A549 (cell line): ENCODE data around the gene XYLB. TPM values are rescaled to one million over a fixed set of nuclear protein-coding genes. Genes with fewer than 3 reads are reported as not detected.

ENCODE experiments used
- ATAC-seq, 2 experiments: fragments of 200-7000 bp in 1 of 2; fragments of >200 bp in 1 of 2; cut with Nextera tagmentation in 1 of 2; cut with Tn5 transposase in 1 of 2; 3 replicates each; pipeline versions ENCODE4 v1.8.0 to v1.9.1; 2018 to 2020; ENCODE audit warnings: mild to moderate bottlenecking in 1 of 2, moderate library complexity in 1 of 2
- CTCF ChIA-PET: fragments of 300-600 bp; sonication (Branson Sonifier 250); formaldehyde crosslinking; extraction: SDS; loops from one replicate; lab custom pipeline; 2021; ENCODE audit warnings: antibody characterized with exemption, inconsistent platforms; lab: Yijun Ruan, JAX
- POLR2A ChIA-PET: fragments of 350-600 bp; formaldehyde crosslinking; extraction: SDS; loops from one replicate; lab custom pipeline; 2021; ENCODE audit warnings: antibody characterized with exemption, inconsistent platforms; lab: Yijun Ruan, JAX
- DNase-seq, 2 experiments: peaks; one replicate each; pipeline versions ENCODE4 v3.0.0 to v3.0.0-alpha.2; 2011 to 2016; ENCODE audit warnings: low read depth in 1 of 2, low spot score in 1 of 2
- FAIRE-seq: peaks from 2 replicates; lab custom pipeline; 2011; peaks lifted over from hg19 to GRCh38; lab: Jason Lieb, UNC
- H3K27ac ChIP-seq, 2 experiments: fragments of >200 bp; sonication (Bioruptor Twin); formaldehyde crosslinking; 3 replicates each; pipeline ENCODE4 v1.5.1; 2016 to 2017
- H3K4me1 ChIP-seq: fragments of >200 bp; sonication (Bioruptor Twin); formaldehyde crosslinking; 3 replicates; pipeline ENCODE4 v1.6.1; 2016
- H3K4me2 ChIP-seq: fragments of >200 bp; sonication (Bioruptor Twin); formaldehyde crosslinking; 3 replicates; pipeline ENCODE4 v1.6.1; 2016
- H3K4me3 ChIP-seq: fragments of >200 bp; sonication (Bioruptor Twin); formaldehyde crosslinking; 3 replicates; pipeline ENCODE4 v1.5.1; 2016
- H3K9me3 ChIP-seq: fragments of >200 bp; sonication (Bioruptor Twin); formaldehyde crosslinking; 3 replicates; pipeline ENCODE4 v1.6.1; 2016
- BHLHE40 ChIP-seq: IDR thresholded peaks from 2 replicates; pipeline ENCODE4 v1.6.1; 2012; ENCODE audit warnings: low read depth, low read length, inconsistent platforms
- CTCF ChIP-seq: fragments of >200 bp; sonication (Bioruptor Twin); formaldehyde crosslinking; IDR thresholded peaks from 3 replicates; pipeline ENCODE4 v1.5.1; 2016
- E2F6 ChIP-seq: IDR thresholded peaks from 2 replicates; pipeline ENCODE4 v1.6.1; 2012; ENCODE audit warnings: low read depth, borderline replicate concordance
- ELK1 ChIP-seq: fragments of 150-350 bp; IDR thresholded peaks from 2 replicates; pipeline ENCODE4 v1.6.1; 2014; ENCODE audit warnings: low read depth, mild to moderate bottlenecking, low read length
- EP300 ChIP-seq, 2 experiments: fragments of >200 bp; sonication (Bioruptor Twin); formaldehyde crosslinking; IDR thresholded peaks; 2 replicates in 1 of 2; 3 replicates in 1 of 2; pipeline ENCODE4 v1.6.1; 2016 to 2017
- FOSB ChIP-seq: fragments of 250-450 bp; sonication (Bioruptor Pico); IDR thresholded peaks from 2 replicates; pipeline ENCODE4 v1.5.0; 2020; ENCODE audit warnings: mild to moderate bottlenecking, moderate library complexity
- HOXB5 ChIP-seq: fragments of 250-450 bp; sonication (Bioruptor Pico); IDR thresholded peaks from 2 replicates; pipeline ENCODE4 v1.5.0; 2020; ENCODE audit warnings: mild to moderate bottlenecking, moderate library complexity
- MAFK ChIP-seq: fragments of 450-650 bp; IDR thresholded peaks from 2 replicates; pipeline ENCODE4 v1.6.1; 2014; ENCODE audit not compliant: partially characterized antibody
- NFE2L2 ChIP-seq: fragments of 150-350 bp; conservative IDR thresholded peaks from 2 replicates; pipeline ENCODE4 v1.6.1; 2014; ENCODE audit warnings: low read length
- NPAS2 ChIP-seq: fragments of 250-450 bp; sonication (Bioruptor Pico); IDR thresholded peaks from 2 replicates; pipeline ENCODE4 v1.8.0; 2022; ENCODE audit warnings: mild to moderate bottlenecking, moderate library complexity, borderline replicate concordance
- NR3C1 ChIP-seq: fragments of >200 bp; sonication (Bioruptor Twin); formaldehyde crosslinking; IDR thresholded peaks from 3 replicates; pipeline ENCODE4 v1.6.1; 2017
- POLR2AphosphoS2 ChIP-seq: conservative IDR thresholded peaks from 2 replicates; pipeline ENCODE4 v1.6.1; 2012; ENCODE audit warnings: low read length, improper control_type of control experiment, inconsistent platforms
- RCOR1 ChIP-seq: fragments of 150-350 bp; IDR thresholded peaks from 2 replicates; pipeline ENCODE4 v1.6.1; 2014; ENCODE audit warnings: antibody characterized with exemption, low read length, low read depth
- SREBF2 ChIP-seq: fragments of 450-650 bp; IDR thresholded peaks from 2 replicates; pipeline ENCODE4 v1.6.1; 2014; ENCODE audit warnings: mild to moderate bottlenecking, moderate library complexity
- TFCP2L1 ChIP-seq: fragments of 250-450 bp; sonication (Bioruptor Pico); IDR thresholded peaks from 2 replicates; pipeline ENCODE4 v1.5.0; 2021; ENCODE audit warnings: mild to moderate bottlenecking
- ZC3H11A ChIP-seq: fragments of 450-650 bp; IDR thresholded peaks from 2 replicates; pipeline ENCODE4 v1.6.1; 2014; ENCODE audit warnings: antibody characterized with exemption, mild to moderate bottlenecking
- WGBS: methylation state at CpG from one replicate; pipeline ENCODE4 v1.1.6; 2017; ENCODE audit errors: missing lambda C conversion rate; 5-methylcytosine and 5-hydroxymethylcytosine counted together
- polyA plus RNA-seq, 4 experiments: library from polyadenylated mRNA; depleted of rRNA in 3 of 4; stranded (reverse); fragments of >200 nt; fragmentation: RNase III in 1 of 4; extraction: RNeasy Plus Mini Kit Qiagen cat#74134 plus additional on column Dnase treatment in 1 of 4; gene quantifications; 2 replicates in 3 of 4; 3 replicates in 1 of 4; pipeline ENCODE4 v1.2.3, GENCODE V29; 2011 to 2017
- TF ChIP-seq, protein P1 (sequence below): fragments of 250-450 bp; sonication (Bioruptor Pico); IDR thresholded peaks from 2 replicates; pipeline ENCODE4 v1.5.0; 2021; ENCODE audit warnings: mild to moderate bottlenecking, moderate library complexity, borderline replicate concordance
- TF ChIP-seq, protein P2 (sequence below): fragments of >200 bp; sonication (Bioruptor Twin); formaldehyde crosslinking; IDR thresholded peaks from 3 replicates; pipeline ENCODE4 v1.6.1; 2016
- TF ChIP-seq, protein P3 (sequence below): fragments of 450-650 bp; IDR thresholded peaks from 2 replicates; pipeline ENCODE4 v1.6.1; 2014; ENCODE audit warnings: antibody characterized with exemption

XYLB gene
- polyA plus RNA-seq, 2 of the 4 experiments (the other 2 are of a cell fraction): 4.9 to 5.4 TPM

DNA sequence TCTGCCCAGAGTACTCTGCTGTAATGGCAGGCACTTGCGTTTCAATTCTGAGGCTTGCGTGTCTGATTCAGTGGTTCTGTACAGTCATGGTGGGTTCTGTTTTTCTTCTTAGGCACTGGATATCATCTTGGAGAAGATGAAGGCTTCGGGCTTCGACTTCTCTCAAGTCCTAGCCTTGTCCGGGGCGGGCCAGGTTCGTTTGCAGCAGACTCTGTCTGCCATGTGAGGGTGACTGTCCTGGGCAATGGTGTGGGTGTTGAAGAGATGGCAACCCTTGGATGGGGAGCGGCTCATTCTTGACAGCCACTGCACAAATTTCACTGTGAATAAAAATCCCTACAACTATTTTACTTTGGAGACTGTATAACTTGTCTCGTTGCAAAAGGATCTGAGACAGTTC, 16.2 kb downstream of the XYLB start:
- no peak for ATAC-seq
- ChIA-PET POLR2A (no interaction called here), CTCF (interaction anchor here (1.3 kb wide), 1 partner anchor 16 kb away, joined by 5 read pairs; the partner anchor contains the start of gene XYLB)
- TF ChIP-seq POLR2AphosphoS2 (no peak), EP300 (IDR thresholded peaks at IDR 0.05) (no peak), MAFK (no peak), ELK1 (no peak), ZC3H11A (no peak), NFE2L2 (no peak), TFCP2L1 (CRISPR knock-in tag) (no peak), E2F6 (no peak), SREBF2 (no peak)
- TF ChIP-seq, protein P1, sequence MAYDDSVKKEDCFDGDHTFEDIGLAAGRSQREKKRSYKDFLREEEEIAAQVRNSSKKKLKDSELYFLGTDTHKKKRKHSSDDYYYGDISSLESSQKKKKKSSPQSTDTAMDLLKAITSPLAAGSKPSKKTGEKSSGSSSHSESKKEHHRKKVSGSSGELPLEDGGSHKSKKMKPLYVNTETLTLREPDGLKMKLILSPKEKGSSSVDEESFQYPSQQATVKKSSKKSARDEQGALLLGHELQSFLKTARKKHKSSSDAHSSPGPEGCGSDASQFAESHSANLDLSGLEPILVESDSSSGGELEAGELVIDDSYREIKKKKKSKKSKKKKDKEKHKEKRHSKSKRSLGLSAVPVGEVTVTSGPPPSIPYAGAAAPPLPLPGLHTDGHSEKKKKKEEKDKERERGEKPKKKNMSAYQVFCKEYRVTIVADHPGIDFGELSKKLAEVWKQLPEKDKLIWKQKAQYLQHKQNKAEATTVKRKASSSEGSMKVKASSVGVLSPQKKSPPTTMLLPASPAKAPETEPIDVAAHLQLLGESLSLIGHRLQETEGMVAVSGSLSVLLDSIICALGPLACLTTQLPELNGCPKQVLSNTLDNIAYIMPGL (CRISPR knock-in tag): no peak
- no peaks in the 10 kb centered on the region for H3K4me1 ChIP-seq
- WGBS: 92% methylated on average over 9 of the region's 9 CpGs
- no peak overlapping the region for H3K4me2 ChIP-seq
- H3K4me3 ChIP-seq: no peak overlapping the region
- no peak overlapping the region for H3K27ac ChIP-seq
- H3K9me3 ChIP-seq: no peaks in the 10 kb centered on the region
- FAIRE-seq: no peak
- DNase-seq: no peak

GRCh38 chr3:38364721-38365400, 18.3 kb downstream of the XYLB start:
- FAIRE-seq: no peak
- CTCF ChIA-PET: interaction anchor here (1.6 kb wide), 1 partner anchor 18 kb away, joined by 13 read pairs; the partner anchor contains the start of gene XYLB
- POLR2A ChIA-PET: no interaction called here

DNA sequence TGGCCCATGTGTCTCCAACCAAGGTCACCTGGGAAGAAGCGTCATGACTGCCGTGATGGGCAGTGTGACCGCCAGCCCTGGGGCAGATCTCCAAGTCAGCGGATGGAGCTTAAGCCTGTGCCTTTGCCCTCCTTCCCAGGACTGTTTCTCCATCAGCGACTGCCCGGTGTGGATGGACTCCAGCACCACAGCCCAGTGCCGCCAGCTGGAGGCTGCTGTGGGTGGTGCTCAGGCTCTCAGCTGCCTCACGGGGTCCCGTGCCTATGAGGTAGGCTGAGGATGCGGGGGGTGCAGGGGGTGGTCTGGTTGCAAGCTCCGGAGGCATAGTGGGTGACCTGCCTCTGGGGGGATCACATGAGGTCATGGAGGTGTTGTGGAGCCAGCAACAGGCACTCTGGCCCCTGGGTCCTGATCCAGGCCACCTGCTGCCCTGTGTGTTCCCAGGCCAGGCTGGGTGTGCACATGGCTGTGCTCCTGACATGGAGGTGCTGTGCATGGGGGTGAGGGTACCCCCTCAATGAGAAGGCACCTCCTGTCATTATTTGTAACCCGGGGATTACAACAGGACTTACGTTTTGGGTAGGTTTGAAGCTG, 19.0 kb downstream of the XYLB start:
- CTCF ChIA-PET: interaction anchor here (1.6 kb wide), 1 partner anchor 19 kb away, joined by 13 read pairs; the partner anchor contains the start of gene XYLB

More at GRCh38 chr3:38364721-38365400, 18.3 kb downstream of the XYLB start:
- WGBS: 91% methylated on average over 6 of the region's 6 CpGs
- ATAC-seq (no peak), DNase-seq (no peak)
- no peaks in the 10 kb centered on the region for H3K4me1 ChIP-seq
- H3K27ac ChIP-seq: no peak overlapping the region
- H3K4me2 ChIP-seq: no peak overlapping the region
- H3K9me3 ChIP-seq: no peaks in the 10 kb centered on the region
- TF ChIP-seq NR3C1: no peak
- no peak for TF ChIP-seq CTCF
- no peak for TF ChIP-seq NPAS2
- no peak overlapping the region for H3K4me3 ChIP-seq

More for the DNA sequence above, 19.0 kb downstream of the XYLB start:
- DNase-seq (no peak), ATAC-seq (no peak), FAIRE-seq (no peak)
- WGBS: 97% methylated on average over 12 of the region's 13 CpGs
- H3K9me3 ChIP-seq: no peaks in the 10 kb centered on the region
- H3K4me1 ChIP-seq: no peaks in the 10 kb centered on the region
- H3K4me2 ChIP-seq: no peak overlapping the region
- H3K27ac ChIP-seq: no peak overlapping the region
- H3K4me3 ChIP-seq: no peak overlapping the region
- TF ChIP-seq BHLHE40 (no peak), RCOR1 (no peak), CTCF (no peak), FOSB (no peak), HOXB5 (CRISPR knock-in tag) (no peak)
- TF ChIP-seq, protein P2, sequence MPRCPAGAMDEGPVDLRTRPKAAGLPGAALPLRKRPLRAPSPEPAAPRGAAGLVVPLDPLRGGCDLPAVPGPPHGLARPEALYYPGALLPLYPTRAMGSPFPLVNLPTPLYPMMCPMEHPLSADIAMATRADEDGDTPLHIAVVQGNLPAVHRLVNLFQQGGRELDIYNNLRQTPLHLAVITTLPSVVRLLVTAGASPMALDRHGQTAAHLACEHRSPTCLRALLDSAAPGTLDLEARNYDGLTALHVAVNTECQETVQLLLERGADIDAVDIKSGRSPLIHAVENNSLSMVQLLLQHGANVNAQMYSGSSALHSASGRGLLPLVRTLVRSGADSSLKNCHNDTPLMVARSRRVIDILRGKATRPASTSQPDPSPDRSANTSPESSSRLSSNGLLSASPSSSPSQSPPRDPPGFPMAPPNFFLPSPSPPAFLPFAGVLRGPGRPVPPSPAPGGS: no peak
- TF ChIP-seq, protein P3, sequence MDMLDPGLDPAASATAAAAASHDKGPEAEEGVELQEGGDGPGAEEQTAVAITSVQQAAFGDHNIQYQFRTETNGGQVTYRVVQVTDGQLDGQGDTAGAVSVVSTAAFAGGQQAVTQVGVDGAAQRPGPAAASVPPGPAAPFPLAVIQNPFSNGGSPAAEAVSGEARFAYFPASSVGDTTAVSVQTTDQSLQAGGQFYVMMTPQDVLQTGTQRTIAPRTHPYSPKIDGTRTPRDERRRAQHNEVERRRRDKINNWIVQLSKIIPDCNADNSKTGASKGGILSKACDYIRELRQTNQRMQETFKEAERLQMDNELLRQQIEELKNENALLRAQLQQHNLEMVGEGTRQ: no peak
- POLR2A ChIA-PET: no interaction called here
